ENCODE results near the gene ST6GAL1. TPM values are rescaled to one million over a fixed set of nuclear protein-coding genes. Genes with fewer than 3 reads are reported as not detected.
"Not testable (repeated sequence)": the region's sequence is repeated elsewhere in the genome, so short reads cannot be mapped to it uniquely, and the experiment has no call there.

The ST6GAL1 gene
- total and polyA plus RNA-seq, 2 of the 8 experiments (the other 6 are each of a cell fraction or from before 2014, with no cell fraction given): 62.8 to 80.9 TPM

GRCh38 chr3:186953992-186954699 is 23.8 kb downstream of the ST6GAL1 start:
- not testable (repeated sequence) for FAIRE-seq
- CTCF ChIA-PET (ENCODE audit: partially characterized antibody): interaction anchor here (0.6 to 1.4 kb wide), 3 partner anchors 35 to 140 kb away, joined by 3 to 4 read pairs (median 4); no protein-coding TSS in a partner anchor
- H3K79me2 ChIP-seq (ENCODE audit: control insufficient read depth in 1 of 2, insufficient read depth in 2 of 2, low read length in 2 of 2): peaks cover 0 to 94% of the 10 kb centered on the region in 2 experiments; a peak in 3 of 4 replicates

More at GRCh38 chr3:186953992-186954699, 23.8 kb downstream of the ST6GAL1 start:
- H4K8ac ChIP-seq (ENCODE audit: extremely low read depth, insufficient read depth, low read length); H2BK20ac ChIP-seq (ENCODE audit: low read length); H3K4ac ChIP-seq (replicated peaks; ENCODE audit: insufficient read length, low read depth, low read length); H3K9ac ChIP-seq (replicated peaks in 1 of 4; ENCODE audit: extremely low read depth in 1 of 4, low read depth in 3 of 4, low read length in 3 of 4); DNase-seq (ENCODE audit: low read depth in 1 of 2, low spot score in 2 of 2); H3K4me1 ChIP-seq (replicated peaks in 1 of 4; ENCODE audit: control insufficient read depth in 3 of 4, insufficient read depth in 4 of 4, low read length in 3 of 4); H4K91ac ChIP-seq (replicated peaks; ENCODE audit: insufficient read length, low read length); H3K4me3 ChIP-seq (ENCODE audit: extremely low read depth in 1 of 4, insufficient read depth in 2 of 4, low read depth in 3 of 4, low read length in 4 of 4); H3K14ac ChIP-seq (ENCODE audit: insufficient read length); H3K23ac ChIP-seq (ENCODE audit: insufficient read length); H2AK5ac ChIP-seq (ENCODE audit: low read depth, low read length); H2AFZ ChIP-seq (ENCODE audit: low read length); H3K56ac ChIP-seq (replicated peaks; ENCODE audit: insufficient read length, low read depth, low read length); H2BK12ac ChIP-seq (ENCODE audit: low read depth, low read length); H3K79me1 ChIP-seq (ENCODE audit: low read depth, low read length); H2BK15ac ChIP-seq (ENCODE audit: low read length); H3K18ac ChIP-seq (ENCODE audit: extremely low read depth, low read length); H2BK120ac ChIP-seq (replicated peaks; ENCODE audit: low read depth, low read length); H2BK5ac ChIP-seq (ENCODE audit: low read depth, low read length); H3K27ac ChIP-seq (ENCODE audit: low read depth, low read length); H3K27me3 ChIP-seq (replicated peaks in 1 of 4; ENCODE audit: control insufficient read depth in 3 of 4, extremely low read depth in 1 of 4, insufficient read depth in 3 of 4, low read length in 3 of 4); H3K23me2 ChIP-seq (ENCODE audit: low read depth, low read length); H3K4me2 ChIP-seq (ENCODE audit: insufficient read depth in 1 of 2, low read depth in 2 of 2, low read length in 2 of 2); H3K9me3 ChIP-seq (ENCODE audit: insufficient read depth in 2 of 2, low read depth in 1 of 2, low read length in 1 of 2); H4K20me1 ChIP-seq (replicated peaks in 1 of 2; ENCODE audit: control insufficient read depth in 1 of 2, insufficient read depth in 2 of 2, low read length in 2 of 2); H4K5ac ChIP-seq (ENCODE audit: insufficient read length, low read depth, low read length): not testable (repeated sequence)
- H3K36me3 ChIP-seq (ENCODE audit: control insufficient read depth in 2 of 4, insufficient read depth in 4 of 4, low read length in 3 of 4): peaks cover 0 to 16% (median 4%) of the 10 kb centered on the region in 4 experiments; a peak in 3 of 8 replicates
- WGBS, 2 experiments (ENCODE audit: extremely low coverage in 1 of 2, insufficient coverage in 1 of 2, insufficient read length in 1 of 2, insufficient replicate concordance in 2 of 2, low coverage in 1 of 2, low lambda C conversion rate in 2 of 2, missing lambda C conversion rate in 1 of 2): 65% methylated on average over 6 of the region's 6 CpGs; no CpG with 5 or more reads in 1 of the 2 experiments
- POLR2A ChIA-PET (ENCODE audit: partially characterized antibody): interaction anchor here (1.9 kb wide), 1 partner anchor 10 kb away, joined by 5 read pairs; no protein-coding TSS in a partner anchor

All from H1 (cell line).